GM08714 (cell line): Measurements from ENCODE around the gene CCDC33.

ENCODE experiments used
- H3K4me3 ChIP-seq: fragments of 200-500 bp; sonication (Bioruptor generic); 2 replicates; pipeline ENCODE4 v1.5.1; 2014; ENCODE audit warnings: mild to moderate bottlenecking, low read length, inconsistent platforms
- ZNF274 ChIP-seq: IDR thresholded peaks from 2 replicates; pipeline ENCODE4 v1.6.1; 2012; ENCODE audit warnings: mild to moderate bottlenecking, low read depth, low read length

CCDC33 gene

DNA sequence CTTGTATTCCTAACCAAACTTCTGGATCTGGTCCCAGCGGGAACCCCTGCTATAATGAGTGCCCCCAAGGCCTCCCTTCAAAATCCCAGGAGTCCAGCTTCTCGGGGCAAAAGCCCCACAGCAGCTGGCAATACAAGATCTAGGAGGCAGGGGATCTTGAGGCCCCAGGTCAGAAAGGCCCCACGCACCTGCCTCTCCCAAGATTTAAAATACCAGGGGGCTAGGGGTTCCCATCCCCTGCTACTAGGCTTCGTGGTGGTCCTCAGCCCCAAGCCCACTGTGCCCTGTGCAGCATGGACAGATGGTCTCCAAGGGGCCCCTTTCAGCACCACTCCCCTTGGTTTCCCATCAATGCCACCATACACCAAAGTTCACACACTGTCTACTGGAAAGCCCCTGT, 147.2 kb downstream of the CCDC33 start:
- TF ChIP-seq ZNF274 = no peak
- no peak overlapping the region for H3K4me3 ChIP-seq

GRCh38 chr15:74383695-74384565, 147.8 kb downstream of the CCDC33 start:
- H3K4me3 ChIP-seq = no peak overlapping the region; the same call in 1 of the 2 replicates
- no peak for TF ChIP-seq ZNF274

GRCh38 chr15:74384566-74384880, 148.4 kb downstream of the CCDC33 start:
- H3K4me3 ChIP-seq = no peak overlapping the region; the same call in 1 of the 2 replicates
- no peak for TF ChIP-seq ZNF274

- no peak for TF ChIP-seq ZNF274
- H3K4me3 ChIP-seq = no peak overlapping the region; the same call in 1 of the 2 replicates
Observed at GRCh38 chr15:74384881-74385643, 148.9 kb downstream of the CCDC33 start.

- no peak overlapping the region for H3K4me3 ChIP-seq
- TF ChIP-seq ZNF274 = no peak
Observed at GRCh38 chr15:74385733-74386132, 149.6 kb downstream of the CCDC33 start.
